H9 (cell line): ENCODE data around the gene IL3RA. TPM values are rescaled to one million over a fixed set of nuclear protein-coding genes. Genes with fewer than 3 reads are reported as not detected.

Experiments used
- DNase-seq: peaks from one replicate; pipeline ENCODE4 v3.0.0-alpha.2; 2017
- H2AFZ ChIP-seq: one replicate; pipeline ENCODE4 v1.6.1; 2013; ENCODE audit warnings: mild to moderate bottlenecking, low read length, control low read depth, moderate library complexity
- H2AK5ac ChIP-seq: 2 replicates; pipeline ENCODE4 v1.6.1; 2013; ENCODE audit warnings: low read length, control low read depth, mixed read lengths; ENCODE audit not compliant: insufficient read length
- H2BK120ac ChIP-seq: one replicate; pipeline ENCODE4 v1.6.1; 2013; ENCODE audit warnings: low read depth, mild to moderate bottlenecking, low read length, control low read depth, inconsistent platforms; ENCODE audit not compliant: poor library complexity, severe bottlenecking
- H2BK12ac ChIP-seq: 2 replicates; pipeline ENCODE4 v1.6.1; 2013; ENCODE audit warnings: low read length, control low read depth, mixed read lengths, low read depth; ENCODE audit not compliant: insufficient read length
- H2BK15ac ChIP-seq: 2 replicates; pipeline ENCODE4 v1.6.1; 2013; ENCODE audit warnings: low read depth, low read length, control low read depth
- H2BK20ac ChIP-seq: one replicate; pipeline ENCODE4 v1.6.1; 2013; ENCODE audit warnings: low read depth, mild to moderate bottlenecking, low read length, control low read depth, inconsistent platforms; ENCODE audit not compliant: poor library complexity, severe bottlenecking
- H2BK5ac ChIP-seq: 2 replicates; pipeline ENCODE4 v1.6.1; 2013; ENCODE audit warnings: low read length, control low read depth, mixed read lengths; ENCODE audit not compliant: insufficient read length
- H3K14ac ChIP-seq: 2 replicates; pipeline ENCODE4 v1.6.1; 2013; ENCODE audit warnings: low read length, control low read depth; ENCODE audit not compliant: insufficient read depth
- H3K18ac ChIP-seq: 2 replicates; pipeline ENCODE4 v1.6.1; 2013; ENCODE audit warnings: low read depth, mild to moderate bottlenecking, mixed read lengths, low read length, control low read depth; ENCODE audit not compliant: insufficient read length
- H3K23ac ChIP-seq: 2 replicates; pipeline ENCODE4 v1.6.1; 2013; ENCODE audit warnings: low read length, control low read depth, mixed read lengths, low read depth; ENCODE audit not compliant: insufficient read length
- H3K23me2 ChIP-seq: 2 replicates; pipeline ENCODE4 v1.6.1; 2013; ENCODE audit warnings: low read depth, mild to moderate bottlenecking, mixed read lengths, low read length, control low read depth; ENCODE audit not compliant: insufficient read length, poor library complexity, severe bottlenecking
- H3K27ac ChIP-seq: 2 replicates; pipeline ENCODE4 v1.5.1; 2013; ENCODE audit warnings: low read length, control low read depth, mixed read lengths, low read depth; ENCODE audit not compliant: insufficient read length
- H3K27me3 ChIP-seq: 2 replicates; pipeline ENCODE4 v1.6.1; 2013; ENCODE audit warnings: low read length, control low read depth, inconsistent platforms; ENCODE audit not compliant: insufficient read depth
- H3K4ac ChIP-seq: 2 replicates; pipeline ENCODE4 v1.6.1; 2013; ENCODE audit warnings: low read depth, mild to moderate bottlenecking, control low read depth, inconsistent platforms, low read length, moderate library complexity
- H3K4me1 ChIP-seq: 2 replicates; pipeline ENCODE4 v1.6.1; 2013; ENCODE audit warnings: low read length, control low read depth, inconsistent platforms; ENCODE audit not compliant: insufficient read depth
- H3K4me2 ChIP-seq: 2 replicates; pipeline ENCODE4 v1.6.1; 2013; ENCODE audit warnings: low read length, control low read depth, mixed read lengths; ENCODE audit not compliant: insufficient read length, insufficient read depth
- H3K56ac ChIP-seq: 2 replicates; pipeline ENCODE4 v1.6.1; 2013; ENCODE audit warnings: low read depth, mild to moderate bottlenecking, mixed read lengths, low read length, control low read depth; ENCODE audit not compliant: insufficient read length
- H3K79me1 ChIP-seq: 2 replicates; pipeline ENCODE4 v1.6.1; 2013; ENCODE audit warnings: low read depth, mild to moderate bottlenecking, moderate library complexity, low read length, control low read depth, inconsistent platforms; ENCODE audit not compliant: insufficient read depth, poor library complexity, severe bottlenecking
- H3K79me2 ChIP-seq: 2 replicates; pipeline ENCODE4 v1.6.1; 2013; ENCODE audit warnings: low read length, control low read depth, inconsistent platforms; ENCODE audit not compliant: insufficient read depth
- H3K9ac ChIP-seq: 2 replicates; pipeline ENCODE4 v1.6.1; 2013; ENCODE audit warnings: low read length, control low read depth, mixed read lengths; ENCODE audit not compliant: insufficient read length; ENCODE audit errors: extremely low read depth
- H3K9me3 ChIP-seq: one replicate; pipeline ENCODE4 v1.6.1; 2013; ENCODE audit warnings: low read depth, low read length, inconsistent platforms; ENCODE audit not compliant: control insufficient read depth
- H3T11ph ChIP-seq: one replicate; pipeline ENCODE4 v1.6.1; 2013; ENCODE audit warnings: mild to moderate bottlenecking, low read length, control low read depth, inconsistent platforms
- H4K20me1 ChIP-seq: one replicate; pipeline ENCODE4 v1.6.1; 2013; ENCODE audit not compliant: control insufficient read depth, insufficient read length, insufficient read depth
- H4K5ac ChIP-seq: 2 replicates; pipeline ENCODE4 v1.6.1; 2013; ENCODE audit warnings: low read depth, mild to moderate bottlenecking, mixed read lengths, low read length, control low read depth; ENCODE audit not compliant: insufficient read length
- H4K8ac ChIP-seq: replicated peaks from 2 replicates; pipeline ENCODE4 v1.6.1; 2013; ENCODE audit warnings: low read length, control low read depth, mixed read lengths, low read depth; ENCODE audit not compliant: insufficient read length
- H4K91ac ChIP-seq: 2 replicates; pipeline ENCODE4 v1.6.1; 2013; ENCODE audit warnings: low read depth, mild to moderate bottlenecking, moderate library complexity, mixed read lengths, low read length, control low read depth; ENCODE audit not compliant: insufficient read length
- H3K27ac Mint-ChIP-seq, 3 experiments: 2 replicates in 2 of 3; 3 replicates in 1 of 3; pipeline ENCODE4 v1.8.0; 2020 to 2021; ENCODE audit warnings: mixed read lengths in 3 of 3, mild to moderate bottlenecking in 1 of 3, moderate library complexity in 1 of 3
- H3K27me3 Mint-ChIP-seq: 2 replicates; pipeline ENCODE4 v1.8.0; 2021; ENCODE audit warnings: low read depth, mild to moderate bottlenecking, moderate library complexity, mixed read lengths
- H3K36me3 Mint-ChIP-seq, 3 experiments: 2 replicates in 2 of 3; 3 replicates in 1 of 3; pipeline ENCODE4 v1.8.0; 2020 to 2021; ENCODE audit warnings: low read depth in 3 of 3, mixed read lengths in 3 of 3; ENCODE audit not compliant: insufficient read depth in 1 of 3
- H3K4me1 Mint-ChIP-seq, 2 experiments: 2 replicates each; pipeline ENCODE4 v1.8.0; 2020; ENCODE audit warnings: mixed read lengths in 2 of 2
- H3K4me3 Mint-ChIP-seq, 2 experiments: 2 replicates in 1 of 2; 3 replicates in 1 of 2; pipeline ENCODE4 v1.8.0; 2020 to 2021; ENCODE audit warnings: mild to moderate bottlenecking in 2 of 2, mixed read lengths in 2 of 2, moderate library complexity in 1 of 2
- H3K9me3 Mint-ChIP-seq, 2 experiments: 2 replicates in 1 of 2; 3 replicates in 1 of 2; pipeline ENCODE4 v1.8.0; 2020; ENCODE audit warnings: mild to moderate bottlenecking in 2 of 2, mixed read lengths in 2 of 2, moderate library complexity in 1 of 2
- CTCF ChIP-seq: fragments of 200-600 bp; sonication (generic); conservative IDR thresholded peaks from 3 replicates; pipeline ENCODE4 v1.8.0; 2021; ENCODE audit warnings: antibody characterized with exemption, mild to moderate bottlenecking
- WGBS: extraction: QIAGEN DNeasy Blood & Tissue Kit; methylation state at CpG from one replicate; pipeline ENCODE4 v1.1.7; 2013; ENCODE audit warnings: missing lambda C conversion rate, low lambda C conversion rate, mixed read lengths; ENCODE audit not compliant: insufficient read length; ENCODE audit errors: extremely low coverage; 5-methylcytosine and 5-hydroxymethylcytosine counted together
- total RNA-seq: library from RNA; stranded (reverse); gene quantifications from 2 replicates; pipeline ENCODE4 v1.2.1, GENCODE V29; 2021

IL3RA gene
- total RNA-seq, 1 experiment from 2014 or later = 0.24 TPM

GRCh38 chrX:1393871-1394615, 57.5 kb downstream of the IL3RA start:
- H3K4me2 ChIP-seq = peak overlapping the region; percentile 91
- no peak overlapping the region for H3K56ac ChIP-seq
- H3K4me3 Mint-ChIP-seq = peak overlapping the region; percentile 92 to 95
- no peak overlapping the region for H4K5ac ChIP-seq
- no peak for TF ChIP-seq CTCF
- no peak overlapping the region for H2AFZ ChIP-seq
- H3K4ac ChIP-seq = no peak overlapping the region
- no peak overlapping the region for H3K9ac ChIP-seq
- H3K27ac ChIP-seq = no peak overlapping the region
- H4K8ac ChIP-seq = no peak overlapping the region
- no peak overlapping the region for H4K91ac ChIP-seq
- H3K23ac ChIP-seq = no peak overlapping the region
- peak overlapping the region; percentile 68 to 90 (median 81) for H3K27ac Mint-ChIP-seq
- H3K27me3 Mint-ChIP-seq = no peaks in the 10 kb centered on the region; the same call in 1 of the 2 replicates
- no peaks in the 10 kb centered on the region for H3K27me3 ChIP-seq
- no peak for DNase-seq
- H2BK5ac ChIP-seq = no peak overlapping the region
- H3K9me3 ChIP-seq = no peaks in the 10 kb centered on the region
- H3K9me3 Mint-ChIP-seq = peaks cover 3 to 4% of the 10 kb centered on the region in 2 experiments; a peak in 3 of 5 replicates
- peaks cover 23% of the 10 kb centered on the region; the same call in 1 of the 2 replicates for H3K79me2 ChIP-seq
- H3K23me2 ChIP-seq = peaks cover 8% of the 10 kb centered on the region
- no peak overlapping the region for H3K14ac ChIP-seq
- H2BK12ac ChIP-seq = no peak overlapping the region
- peaks cover 38 to 59% (median 49%) of the 10 kb centered on the region in 3 experiments for H3K36me3 Mint-ChIP-seq
- no peak overlapping the region for H3T11ph ChIP-seq
- H2AK5ac ChIP-seq = no peak overlapping the region
- peaks cover 17% of the 10 kb centered on the region for H3K79me1 ChIP-seq
- WGBS = 100% methylated on average over 1 of the region's 16 CpGs
- peaks cover 22 to 43% of the 10 kb centered on the region in 2 experiments for H3K4me1 Mint-ChIP-seq
- no peak overlapping the region for H2BK15ac ChIP-seq
- no peak overlapping the region for H2BK20ac ChIP-seq
- peaks cover 2% of the 10 kb centered on the region for H4K20me1 ChIP-seq
- H3K4me1 ChIP-seq = no peaks in the 10 kb centered on the region
- H3K18ac ChIP-seq = no peak overlapping the region
- no peak overlapping the region for H2BK120ac ChIP-seq
